GM18520 (cell line): Measurements from ENCODE around the gene SLC25A21.

Experiments
- ATAC-seq: cut with Tn5 transposase; IDR thresholded peaks from one replicate; pipeline ENCODE4 v1.9.1; 2021; ENCODE audit not compliant: unreplicated experiment

Gene SLC25A21

DNA sequence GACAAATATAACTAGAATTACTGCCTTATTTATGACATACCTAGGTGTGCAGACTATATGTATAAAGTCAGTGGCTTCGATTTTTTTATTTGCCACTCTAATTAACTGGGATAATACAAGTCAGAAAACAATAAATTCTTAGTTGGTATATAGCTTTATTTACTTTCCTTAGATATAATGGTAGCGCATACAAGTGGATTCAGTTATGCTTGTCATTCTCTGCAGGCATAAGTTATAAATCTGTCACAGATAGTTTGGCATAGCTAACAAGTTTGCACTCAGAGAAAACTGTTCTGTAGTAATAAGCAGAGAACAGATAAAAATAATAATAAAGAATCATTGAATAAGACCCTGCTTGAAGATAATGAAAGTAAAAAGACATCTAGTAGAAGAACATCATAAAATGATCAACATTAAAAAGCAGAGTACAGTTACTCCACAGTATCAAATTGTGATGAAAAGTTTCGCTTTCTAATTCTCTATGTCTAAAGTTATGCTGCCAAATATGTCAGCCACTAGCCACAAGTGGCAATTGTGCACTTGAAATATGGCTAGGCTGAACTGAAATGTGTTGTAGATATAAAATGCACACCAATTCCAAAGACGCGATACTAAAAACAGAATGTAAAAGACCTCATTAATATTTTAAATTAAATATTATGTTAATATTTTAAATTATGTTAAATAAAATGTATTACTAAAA lies 224.1 kb downstream of the SLC25A21 start:
- ATAC-seq: no peak

DNA sequence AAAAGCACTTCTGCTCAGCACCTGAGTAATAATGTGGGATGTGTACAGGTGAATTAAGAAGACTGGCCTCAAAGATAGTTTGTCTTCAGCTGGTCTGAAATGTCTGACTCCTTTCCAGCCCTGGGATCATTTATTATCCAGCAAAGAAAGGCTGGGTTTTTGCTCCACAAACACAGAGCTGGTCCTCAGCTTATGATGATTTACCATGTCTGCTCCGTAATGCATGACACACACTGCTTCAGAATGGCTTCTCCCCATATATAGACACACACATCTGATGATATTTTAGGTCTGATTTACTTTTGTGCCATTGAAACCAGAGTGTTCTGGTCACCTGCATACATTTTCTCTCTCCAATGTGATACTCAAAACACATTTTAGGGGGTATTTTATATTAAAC lies 225.0 kb downstream of the SLC25A21 start:
- ATAC-seq: no peak

DNA sequence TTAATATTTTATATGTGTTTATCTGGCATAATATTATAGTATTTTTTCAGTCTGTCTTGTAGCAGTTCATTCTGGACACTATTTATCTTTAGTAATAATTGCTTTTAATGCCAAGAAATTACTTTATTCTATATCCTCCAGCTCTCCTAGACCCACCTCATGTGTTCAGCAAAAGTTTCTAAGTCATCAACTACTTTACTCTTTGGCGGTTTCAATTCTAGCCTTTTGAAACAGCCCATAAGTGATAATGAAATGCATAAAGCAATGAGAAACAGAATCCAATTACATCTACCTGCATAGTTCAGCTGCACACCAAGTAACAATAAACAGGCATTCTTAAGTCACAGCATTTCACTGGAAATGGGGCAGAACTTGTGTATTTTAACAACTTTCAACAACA lies 225.5 kb downstream of the SLC25A21 start:
- ATAC-seq: no peak

DNA sequence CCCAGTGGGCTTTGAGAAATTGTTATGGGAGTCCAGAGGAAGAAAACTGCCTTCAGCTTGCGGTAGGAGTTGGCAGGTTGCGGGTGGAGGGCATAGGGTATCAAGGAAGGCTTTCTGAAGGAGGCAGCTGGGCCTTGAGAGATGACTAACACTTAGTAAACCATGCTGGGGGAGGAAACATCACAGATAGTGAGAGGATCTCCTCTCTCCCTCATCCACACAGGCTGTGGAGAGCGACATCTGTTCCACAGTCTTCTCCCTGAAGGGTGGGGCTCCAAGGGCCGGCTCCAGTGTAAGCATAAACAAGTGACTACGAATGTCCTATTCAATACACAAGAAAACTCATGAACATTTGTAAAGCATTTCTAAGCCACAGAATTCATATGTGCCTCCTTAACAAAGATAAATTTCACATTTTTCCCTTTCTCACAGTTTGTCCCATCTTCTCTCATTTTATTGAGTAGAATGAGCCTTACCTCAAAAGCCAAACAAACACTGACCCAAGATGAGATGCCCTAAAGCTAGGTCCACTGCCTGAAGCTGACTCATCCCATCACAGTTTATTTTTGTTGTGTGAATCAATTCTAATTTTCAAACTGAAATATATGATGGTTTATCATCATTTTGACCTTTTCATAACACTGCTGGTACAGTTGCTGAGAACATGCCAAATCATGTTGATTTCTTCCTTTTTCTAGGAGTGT lies 227.9 kb downstream of the SLC25A21 start:
- no peak for ATAC-seq

DNA sequence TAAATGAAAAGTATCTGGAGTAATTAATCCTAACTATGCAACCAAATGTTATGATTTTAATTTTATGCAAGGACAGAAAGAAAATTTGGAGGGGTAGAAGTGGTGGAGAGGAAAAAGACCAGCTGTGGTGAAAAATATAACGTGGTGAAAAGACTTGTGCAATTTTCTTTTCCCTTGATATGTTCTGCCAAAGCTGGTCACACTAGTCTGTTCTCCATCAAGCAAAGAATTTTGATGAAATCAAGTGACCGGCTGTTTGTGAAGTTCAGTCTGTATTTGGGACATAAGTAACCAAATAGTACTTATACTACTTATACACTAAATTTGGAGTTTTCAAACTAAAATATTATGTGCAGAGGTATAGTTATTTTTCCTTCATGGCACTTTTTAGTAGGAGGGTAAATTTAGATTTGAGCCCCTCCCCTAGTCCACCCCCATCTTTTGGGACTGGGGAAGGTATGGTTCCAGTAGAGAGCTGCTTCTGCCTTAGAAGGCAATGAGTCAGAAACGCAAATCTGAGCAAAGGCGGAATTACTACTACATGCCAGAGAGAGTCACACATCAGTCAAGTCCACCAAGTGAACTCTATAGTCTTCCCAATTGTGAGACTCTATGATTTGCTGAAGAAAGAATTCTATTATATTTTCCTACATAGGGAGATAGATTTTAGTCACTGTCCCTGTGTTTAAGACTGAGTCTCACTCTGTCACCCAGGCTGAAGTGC lies 229.7 kb downstream of the SLC25A21 start:
- ATAC-seq: no peak

DNA sequence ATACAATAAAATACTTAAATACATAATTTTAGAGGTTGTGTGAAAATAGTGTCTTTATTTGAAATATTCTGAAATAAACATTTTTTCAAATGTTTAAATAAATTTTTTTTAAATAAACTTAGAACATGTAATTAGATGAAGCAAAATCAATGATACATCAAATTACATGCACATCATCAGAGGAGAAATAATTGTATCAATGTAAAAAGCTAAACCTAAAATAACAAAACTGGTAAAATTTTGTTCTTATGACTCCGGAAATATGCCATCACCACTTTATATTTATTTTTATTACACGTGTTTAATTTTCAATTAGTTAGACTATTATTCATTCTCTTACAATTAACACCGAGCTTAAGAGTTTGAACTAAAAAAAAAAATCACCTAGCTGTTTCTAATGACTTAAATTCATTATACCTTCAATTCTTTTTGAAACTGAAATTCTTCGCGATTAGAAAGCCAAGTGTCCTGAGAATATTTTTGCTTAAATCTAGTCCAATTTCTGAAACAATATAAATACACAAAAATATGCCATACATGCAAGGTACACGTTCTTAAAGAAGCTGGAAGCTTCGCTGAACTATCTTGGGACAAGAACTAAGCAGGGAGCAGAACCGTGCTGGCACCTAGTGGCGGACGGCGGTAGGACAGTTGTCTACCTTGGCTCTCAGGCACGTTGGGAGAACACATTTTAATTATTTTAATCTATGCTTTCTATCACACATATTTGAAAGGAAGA lies 230.5 kb downstream of the SLC25A21 start:
- ATAC-seq: peak; percentile 79

DNA sequence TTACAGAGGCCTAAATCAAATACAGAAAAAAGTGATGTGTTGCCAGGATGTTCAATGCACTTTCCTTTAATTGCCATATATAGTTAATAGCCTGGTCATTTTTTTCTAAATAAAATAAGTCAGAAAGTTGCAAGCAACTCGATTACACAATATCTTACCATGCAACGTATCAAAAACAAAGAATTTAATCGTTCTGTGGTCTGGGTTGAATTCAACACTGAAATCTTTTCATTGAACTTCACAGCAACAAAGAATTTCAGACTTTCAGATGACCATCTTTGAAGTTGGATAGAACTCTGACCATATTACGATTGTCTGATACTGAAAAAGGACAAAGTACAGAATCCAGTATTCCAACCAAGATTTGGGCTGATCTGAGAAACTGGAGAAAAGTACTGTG lies 231.9 kb downstream of the SLC25A21 start:
- ATAC-seq: no peak

DNA sequence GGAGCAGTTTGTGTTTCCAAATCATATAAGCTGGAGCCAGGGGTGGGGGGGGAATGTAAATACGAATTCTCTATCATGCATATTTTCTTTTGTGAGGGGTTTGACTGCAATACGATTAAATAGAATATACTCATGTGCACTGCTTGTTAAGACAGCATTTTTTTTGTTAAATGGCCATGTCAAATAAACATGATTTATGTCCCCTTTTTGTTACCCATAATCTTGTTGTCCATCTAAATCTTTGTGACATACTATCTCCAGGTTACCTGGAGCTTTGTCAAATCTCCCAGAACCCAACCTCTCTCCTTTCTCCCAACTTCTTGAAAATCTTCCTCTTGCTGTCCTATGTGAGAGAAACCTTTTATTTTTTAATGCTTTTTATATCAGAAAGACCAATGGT lies 233.1 kb downstream of the SLC25A21 start:
- no peak for ATAC-seq

DNA sequence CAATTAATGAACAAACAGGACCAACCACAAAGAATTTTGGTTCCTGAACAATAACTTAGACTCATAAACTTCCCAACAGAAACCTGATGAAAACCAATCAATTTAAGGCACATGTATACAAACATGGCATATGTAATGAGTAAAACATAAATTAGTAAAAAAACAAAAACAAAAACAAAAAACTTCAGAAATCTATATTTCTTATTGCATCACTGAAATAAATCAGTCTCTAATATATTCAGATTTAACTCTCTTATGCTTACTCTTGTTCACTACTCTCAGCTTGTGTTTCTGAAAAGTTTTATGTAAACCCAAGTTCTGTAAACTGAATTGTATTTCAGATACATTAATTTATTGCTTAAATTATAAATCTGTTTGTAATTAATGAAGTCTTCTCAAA lies 233.7 kb downstream of the SLC25A21 start:
- no peak for ATAC-seq

DNA sequence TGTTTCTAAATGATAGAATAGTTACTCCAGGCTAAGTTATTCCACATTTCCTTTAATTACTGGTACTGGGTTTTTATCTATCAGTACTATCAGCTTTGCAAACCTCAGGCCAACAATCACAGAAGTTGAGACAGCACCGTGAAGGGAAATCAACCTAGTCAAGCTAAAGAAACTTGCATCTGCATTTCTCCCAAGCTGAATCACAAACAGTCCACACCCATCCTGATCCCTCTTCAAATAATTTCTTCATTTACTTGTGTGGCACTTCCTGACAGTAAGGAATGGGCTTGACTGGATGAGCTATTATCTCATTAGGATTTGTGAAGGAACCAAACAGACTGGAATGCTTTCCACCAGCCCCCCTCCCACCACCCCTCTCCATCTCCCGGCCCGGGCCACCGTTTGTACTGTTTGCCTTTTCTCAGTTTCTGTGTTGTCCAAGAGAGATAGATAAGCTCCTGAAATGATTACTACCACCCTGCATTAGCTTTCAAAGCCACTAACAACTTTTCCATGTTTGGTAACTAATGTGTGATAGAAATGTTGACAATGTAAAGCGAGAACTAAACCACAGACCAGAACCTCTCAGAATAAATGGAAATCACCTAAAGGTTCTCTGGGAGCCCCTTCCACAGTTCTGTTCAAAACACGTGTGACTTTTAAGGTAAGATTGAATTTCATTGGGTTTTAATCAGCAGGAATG lies 236.3 kb downstream of the SLC25A21 start:
- no peak for ATAC-seq

DNA sequence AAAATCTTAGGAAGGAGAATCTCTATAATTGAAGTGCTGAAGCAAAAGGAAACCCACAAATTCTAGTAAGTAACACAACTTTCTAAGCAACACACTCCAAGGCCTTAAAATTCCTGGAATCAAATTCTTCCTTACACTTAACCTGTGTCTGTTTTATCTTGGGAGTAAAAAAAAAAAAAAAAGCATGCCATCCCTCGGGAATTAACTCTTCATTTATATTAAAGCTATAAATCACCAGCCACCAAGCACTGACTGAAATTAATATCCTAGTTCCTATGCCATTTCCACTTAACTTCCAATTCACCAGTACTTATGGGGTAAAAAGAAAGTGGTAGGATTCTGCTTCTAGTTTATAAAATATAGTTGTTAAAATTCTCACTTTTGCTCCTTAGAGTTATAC lies 238.1 kb downstream of the SLC25A21 start:
- ATAC-seq: no peak

DNA sequence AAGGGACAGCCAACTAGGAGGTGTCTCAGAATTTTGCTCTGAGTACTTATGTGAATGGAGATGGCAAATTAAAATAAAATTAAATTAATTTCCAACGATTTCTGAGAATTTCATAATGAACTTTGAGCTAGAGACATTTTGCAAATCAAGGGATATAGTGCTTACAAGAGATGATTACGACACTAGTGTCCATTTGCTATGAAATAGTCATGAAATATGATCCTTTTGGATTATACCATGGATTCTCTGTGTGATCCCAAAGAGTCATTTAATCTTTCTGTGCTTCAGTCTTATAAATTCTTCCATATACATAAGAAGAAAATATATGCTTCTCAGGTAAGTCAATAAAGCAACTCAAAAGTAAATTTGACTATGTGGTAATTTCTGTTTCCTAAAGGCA lies 240.6 kb downstream of the SLC25A21 start:
- no peak for ATAC-seq

DNA sequence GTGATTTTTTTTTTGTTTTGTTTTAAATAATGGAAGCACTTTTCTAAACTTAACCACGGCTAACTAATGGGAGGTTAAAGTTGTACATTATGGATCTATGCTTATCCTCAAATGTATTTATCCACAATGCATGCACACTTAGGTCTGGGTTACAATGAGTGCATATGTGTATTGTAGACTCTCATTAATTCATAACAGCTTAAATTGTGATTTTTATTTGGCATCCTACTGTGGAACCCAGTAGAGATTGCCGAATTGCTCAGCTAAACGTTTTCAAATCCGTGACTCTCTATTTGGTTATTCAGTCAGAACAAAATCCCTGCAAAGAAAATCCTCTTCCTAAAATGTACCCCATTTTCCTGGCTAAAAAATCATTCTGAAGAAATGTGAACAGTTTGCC lies 244.0 kb downstream of the SLC25A21 start:
- no peak for ATAC-seq

DNA sequence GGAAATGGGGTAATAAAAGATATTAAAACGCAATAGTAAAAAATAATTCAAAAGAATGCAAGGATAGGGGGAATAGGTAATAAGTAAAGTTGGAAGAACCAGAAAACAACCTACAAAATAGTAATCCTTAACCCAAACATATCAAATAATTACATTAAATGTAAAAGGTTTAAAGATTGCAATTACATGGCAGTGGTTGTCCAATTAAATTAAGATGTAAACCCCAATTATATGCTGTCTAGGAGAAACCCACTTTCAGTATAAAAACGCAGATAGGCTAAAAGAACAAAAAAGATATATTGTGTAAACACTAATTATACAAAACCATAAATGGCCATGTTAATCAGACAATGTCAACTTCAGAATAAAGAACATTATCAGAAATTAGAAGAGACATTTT lies 247.3 kb downstream of the SLC25A21 start:
- ATAC-seq: no peak

DNA sequence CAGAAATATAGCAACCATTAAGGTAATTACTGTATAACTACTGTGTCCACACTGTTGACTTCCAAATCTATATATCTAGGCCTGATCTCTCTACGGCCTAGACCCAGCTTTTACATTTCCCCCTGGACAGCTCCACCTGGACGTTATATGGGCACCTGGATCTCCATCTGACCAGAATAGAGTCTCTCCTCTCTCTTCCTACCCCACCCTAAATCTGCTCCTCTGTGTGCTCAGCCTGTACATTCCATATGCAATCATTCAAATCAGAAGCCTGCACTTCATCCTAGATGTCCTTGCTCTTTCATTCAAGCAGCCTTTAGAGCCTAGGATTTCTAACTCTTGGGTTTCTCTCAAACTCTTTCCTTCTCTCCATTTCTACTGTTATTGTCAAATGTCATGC lies 255.7 kb downstream of the SLC25A21 start:
- no peak for ATAC-seq

DNA sequence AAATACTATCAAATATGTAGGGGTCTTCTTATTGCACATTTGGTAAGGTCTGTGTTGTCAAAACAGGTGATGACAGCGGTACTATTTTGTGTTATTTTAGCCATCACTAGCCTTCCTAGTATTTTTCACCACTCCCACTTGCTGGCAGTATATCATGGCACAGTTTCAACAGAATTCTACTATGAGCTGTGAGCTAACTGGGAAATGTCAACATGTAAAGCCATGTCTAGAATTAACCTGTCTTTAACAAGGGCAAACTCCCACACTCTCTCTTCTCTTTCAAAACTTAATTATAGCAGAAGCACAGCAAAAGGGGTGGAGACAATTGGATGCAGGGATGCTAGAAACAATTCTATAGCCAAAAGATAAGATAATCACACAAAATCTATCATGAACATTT lies 257.3 kb downstream of the SLC25A21 start:
- ATAC-seq: no peak

DNA sequence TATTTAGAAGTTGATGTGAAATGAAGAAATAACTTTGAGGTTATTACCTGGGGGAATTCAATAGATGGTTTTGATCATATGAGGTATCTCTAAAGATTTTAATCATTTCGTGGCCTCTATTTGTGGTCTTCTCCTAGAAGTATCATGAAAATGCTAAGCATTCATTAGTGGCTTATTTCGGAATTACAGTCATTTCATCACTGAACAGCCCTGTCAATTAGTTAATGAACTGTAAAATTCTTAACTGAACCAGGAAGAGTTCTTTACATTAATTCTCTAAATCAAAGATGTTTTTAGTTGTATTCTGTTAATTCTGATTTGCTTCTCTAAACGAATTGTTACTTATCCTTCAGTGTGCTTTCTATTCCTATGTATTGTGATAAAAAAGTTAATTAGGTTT lies 261.8 kb downstream of the SLC25A21 start:
- ATAC-seq: no peak

DNA sequence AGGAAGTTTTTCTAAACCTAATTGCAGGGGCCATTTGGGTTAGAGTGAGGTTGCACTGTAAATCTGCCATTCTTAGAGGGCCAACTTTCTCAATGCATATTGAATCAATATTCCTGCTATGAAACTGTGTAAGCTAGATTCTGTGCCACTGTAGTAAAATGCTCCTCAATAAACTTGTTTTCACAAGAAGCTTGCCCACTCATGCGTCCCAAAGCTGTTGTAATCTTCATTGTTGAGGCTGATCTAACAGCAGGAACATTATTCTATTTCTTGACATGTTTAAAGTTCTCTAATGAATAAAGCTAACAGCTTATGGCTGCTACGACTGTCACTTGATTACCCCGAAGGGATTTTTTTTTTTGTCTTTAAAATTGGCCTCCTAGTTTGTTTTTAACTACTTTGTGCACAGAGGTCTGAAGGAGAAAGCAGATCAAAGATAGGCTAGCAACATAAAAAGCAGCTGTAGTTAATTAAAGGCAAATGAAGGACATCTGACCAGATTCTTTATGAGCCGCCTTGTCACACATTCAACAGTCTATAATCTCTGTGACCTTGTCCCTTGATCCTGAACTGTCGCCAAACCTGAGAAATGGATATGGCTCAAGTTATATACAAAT lies 267.0 kb downstream of the SLC25A21 start:
- no peak for ATAC-seq

DNA sequence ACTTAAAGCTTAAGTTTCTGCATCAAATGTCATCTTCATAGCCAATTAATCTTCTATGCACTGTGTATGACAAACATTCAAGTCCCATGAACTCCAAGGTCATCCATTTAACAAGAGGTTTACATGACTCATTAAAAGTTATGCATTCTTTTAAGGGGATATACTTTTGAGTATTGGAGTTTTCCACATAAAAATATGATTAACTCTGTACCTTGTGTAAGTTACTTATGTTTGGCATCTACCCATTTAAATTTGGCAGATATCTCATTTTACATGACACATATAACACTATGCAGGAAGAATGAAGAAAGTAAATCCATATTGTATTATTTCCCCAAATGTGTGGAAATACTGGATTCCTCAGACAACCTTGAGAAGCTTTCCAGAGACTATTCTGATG lies 270.5 kb downstream of the SLC25A21 start:
- ATAC-seq: no peak

DNA sequence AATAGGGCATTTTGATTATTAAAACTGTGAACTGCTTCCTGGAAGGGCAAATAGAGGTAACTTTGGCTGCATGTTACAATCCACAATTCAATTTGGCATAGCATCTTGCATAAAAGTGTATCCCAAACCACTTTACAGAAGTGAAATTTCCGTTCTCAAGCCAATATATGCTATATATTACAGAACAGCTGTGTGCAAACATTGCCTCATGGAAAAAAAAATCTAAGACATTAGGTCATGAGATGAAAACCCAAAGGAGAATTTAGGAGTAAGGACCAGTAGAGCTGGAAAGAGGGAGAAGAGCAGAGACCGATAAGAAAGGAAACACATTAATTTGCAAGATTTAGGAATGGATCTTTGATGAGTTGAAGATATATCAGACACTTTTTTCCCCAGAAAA lies 271.6 kb downstream of the SLC25A21 start:
- ATAC-seq: no peak
